WTC11 (cell line): ENCODE results near the gene POLR2A. TPM values are rescaled to one million over a fixed set of nuclear protein-coding genes. Genes with fewer than 3 reads are reported as not detected.

Experiments used
- ATAC-seq: fragments of 200-7000 bp; cut with Tn5 transposase; 2 replicates; pipeline ENCODE4 v1.10.0; 2021; ENCODE audit warnings: mild to moderate bottlenecking, moderate library complexity
- CTCF ChIA-PET: fragments of 300-600 bp; sonication (Branson Sonifier 250); formaldehyde crosslinking; loops from one replicate; lab custom pipeline; 2021; ENCODE audit warnings: antibody characterized with exemption; lab: Charles Lee
- POLR2A ChIA-PET: fragments of 350-600 bp; sonication (Branson Sonifier 250); formaldehyde crosslinking; loops from one replicate; lab custom pipeline; 2021; ENCODE audit warnings: antibody characterized with exemption; lab: Charles Lee
- DNase-seq: peaks from one replicate; pipeline ENCODE4 v3.0.0; 2021; ENCODE audit warnings: low spot score
- H3K27ac Mint-ChIP-seq: 2 replicates; pipeline ENCODE4 v1.8.0; 2021; ENCODE audit warnings: mixed read lengths
- H3K27me3 Mint-ChIP-seq: 2 replicates; pipeline ENCODE4 v1.8.0; 2021; ENCODE audit warnings: low read depth, mild to moderate bottlenecking, moderate library complexity, mixed read lengths
- H3K36me3 Mint-ChIP-seq: 2 replicates; pipeline ENCODE4 v1.8.0; 2021; ENCODE audit warnings: mixed read lengths
- H3K4me1 Mint-ChIP-seq: 2 replicates; pipeline ENCODE4 v1.8.0; 2022; ENCODE audit warnings: mixed read lengths
- H3K4me3 Mint-ChIP-seq: 2 replicates; pipeline ENCODE4 v1.8.0; 2021; ENCODE audit warnings: mild to moderate bottlenecking, moderate library complexity, mixed read lengths
- H3K9me3 Mint-ChIP-seq: 2 replicates; pipeline ENCODE4 v1.8.0; 2021; ENCODE audit warnings: mixed read lengths
- ATF2 ChIP-seq: sonication (generic); formaldehyde crosslinking; IDR thresholded peaks from 2 replicates; pipeline ENCODE4 v1.8.1; 2022; ENCODE audit warnings: low read depth, missing genetic modification reagents, borderline replicate concordance
- CBFB ChIP-seq: sonication (generic); formaldehyde crosslinking; IDR thresholded peaks from 2 replicates; pipeline ENCODE4 v1.8.1; 2022; ENCODE audit warnings: mild to moderate bottlenecking, low read depth, missing genetic modification reagents
- CREM ChIP-seq: sonication (generic); formaldehyde crosslinking; IDR thresholded peaks from 2 replicates; pipeline ENCODE4 v1.8.1; 2022; ENCODE audit warnings: mild to moderate bottlenecking, missing genetic modification reagents, moderate library complexity
- ESRRA ChIP-seq: sonication (generic); formaldehyde crosslinking; IDR thresholded peaks from 2 replicates; pipeline ENCODE4 v1.8.1; 2022; ENCODE audit warnings: mild to moderate bottlenecking, missing genetic modification reagents, borderline replicate concordance
- ETV6 ChIP-seq: sonication (generic); formaldehyde crosslinking; IDR thresholded peaks from 2 replicates; pipeline ENCODE4 v1.8.1; 2022; ENCODE audit warnings: mild to moderate bottlenecking, missing genetic modification reagents
- FOXK1 ChIP-seq: sonication (generic); formaldehyde crosslinking; IDR thresholded peaks from 2 replicates; pipeline ENCODE4 v1.8.0; 2022; ENCODE audit warnings: mild to moderate bottlenecking, moderate library complexity, missing genetic modification reagents
- FOXP1 ChIP-seq: sonication (generic); formaldehyde crosslinking; IDR thresholded peaks from 2 replicates; pipeline ENCODE4 v1.8.0; 2022; ENCODE audit warnings: missing genetic modification reagents, mild to moderate bottlenecking, moderate library complexity, borderline replicate concordance
- HMGXB4 ChIP-seq: sonication (generic); formaldehyde crosslinking; IDR thresholded peaks from 2 replicates; pipeline ENCODE4 v1.8.1; 2023; ENCODE audit warnings: mild to moderate bottlenecking, moderate library complexity, missing genetic modification reagents
- KAT7 ChIP-seq: sonication (generic); formaldehyde crosslinking; IDR thresholded peaks from 2 replicates; pipeline ENCODE4 v1.8.1; 2023; ENCODE audit warnings: missing genetic modification reagents, mild to moderate bottlenecking, borderline replicate concordance
- PRRX2 ChIP-seq: fragments of 250-450 bp; sonication (Bioruptor Pico); IDR thresholded peaks from 2 replicates; pipeline ENCODE4 v1.8.0; 2021; ENCODE audit warnings: mild to moderate bottlenecking
- RELA ChIP-seq: sonication (generic); formaldehyde crosslinking; IDR thresholded peaks from 2 replicates; pipeline ENCODE4 v1.8.1; 2022; ENCODE audit warnings: missing genetic modification reagents, mild to moderate bottlenecking, borderline replicate concordance
- ZBTB21 ChIP-seq: sonication (generic); formaldehyde crosslinking; IDR thresholded peaks from 2 replicates; pipeline ENCODE4 v1.8.1; 2023; ENCODE audit warnings: mild to moderate bottlenecking, missing genetic modification reagents, borderline replicate concordance
- ZNF219 ChIP-seq: sonication (generic); formaldehyde crosslinking; IDR thresholded peaks from 2 replicates; pipeline ENCODE4 v1.8.0; 2023; ENCODE audit warnings: missing genetic modification reagents, mild to moderate bottlenecking, borderline replicate concordance
- ZNF232 ChIP-seq: sonication (generic); formaldehyde crosslinking; IDR thresholded peaks from 2 replicates; pipeline ENCODE4 v1.8.0; 2022; ENCODE audit warnings: mild to moderate bottlenecking, missing genetic modification reagents
- ZNF396 ChIP-seq: fragments of 250-450 bp; sonication (Bioruptor Pico); IDR thresholded peaks from 2 replicates; pipeline ENCODE4 v1.8.0; 2021; ENCODE audit warnings: mild to moderate bottlenecking, moderate library complexity, borderline replicate concordance
- total RNA-seq: library from RNA; stranded (reverse); gene quantifications from 3 replicates; pipeline ENCODE4 v1.2.3, GENCODE V29; 2021
- TF ChIP-seq, protein P1 (sequence below): sonication (generic); formaldehyde crosslinking; IDR thresholded peaks from 2 replicates; pipeline ENCODE4 v1.8.1; 2023; ENCODE audit warnings: mild to moderate bottlenecking, missing genetic modification reagents
- TF ChIP-seq, protein P2 (sequence below): sonication (generic); formaldehyde crosslinking; IDR thresholded peaks from 2 replicates; pipeline ENCODE4 v1.8.0; 2023; ENCODE audit warnings: missing genetic modification reagents, mild to moderate bottlenecking, borderline replicate concordance
- TF ChIP-seq, protein P3 (sequence below): sonication (generic); formaldehyde crosslinking; IDR thresholded peaks from 2 replicates; pipeline ENCODE4 v1.8.1; 2023; ENCODE audit warnings: mild to moderate bottlenecking, missing genetic modification reagents, borderline replicate concordance
- TF ChIP-seq, protein P4 (sequence below): sonication (generic); formaldehyde crosslinking; IDR thresholded peaks from 2 replicates; pipeline ENCODE4 v1.8.1; 2022; ENCODE audit warnings: mild to moderate bottlenecking, moderate library complexity, missing genetic modification reagents

POLR2A gene
- total RNA-seq, 1 experiment from 2014 or later: 170 TPM

GRCh38 chr17:7436556-7437368 lies 47.4 kb upstream of the POLR2A start:
- DNase-seq (peak; percentile 89), ATAC-seq (peak; percentile 50)
- peaks cover 24% of the 10 kb centered on the region for H3K4me1 Mint-ChIP-seq
- H3K36me3 Mint-ChIP-seq: no peaks in the 10 kb centered on the region
- H3K9me3 Mint-ChIP-seq: no peaks in the 10 kb centered on the region
- CTCF ChIA-PET: interaction anchor here (0.8 to 4.7 kb wide), 39 partner anchors 8 to 267 kb away, joined by 3 to 69 read pairs (median 6); partner anchors contain the start of genes ACAP1, CHRNB1, KCTD11 and NEURL4
- peak overlapping the region; percentile 98 for H3K27ac Mint-ChIP-seq
- peaks cover 17% of the 10 kb centered on the region for H3K27me3 Mint-ChIP-seq
- H3K4me3 Mint-ChIP-seq: peak overlapping the region; percentile 90
- POLR2A ChIA-PET: interaction anchor here (0.7 to 4.2 kb wide), 17 partner anchors 8 to 251 kb away, joined by 3 to 38 read pairs (median 4); partner anchors contain the start of genes CHRNB1, NEURL4, POLR2A and TMEM256
- TF ChIP-seq FOXP1 (CRISPR knock-in tag): peak; percentile 77; the same call in 1 of the 2 replicates
- TF ChIP-seq, protein P1, sequence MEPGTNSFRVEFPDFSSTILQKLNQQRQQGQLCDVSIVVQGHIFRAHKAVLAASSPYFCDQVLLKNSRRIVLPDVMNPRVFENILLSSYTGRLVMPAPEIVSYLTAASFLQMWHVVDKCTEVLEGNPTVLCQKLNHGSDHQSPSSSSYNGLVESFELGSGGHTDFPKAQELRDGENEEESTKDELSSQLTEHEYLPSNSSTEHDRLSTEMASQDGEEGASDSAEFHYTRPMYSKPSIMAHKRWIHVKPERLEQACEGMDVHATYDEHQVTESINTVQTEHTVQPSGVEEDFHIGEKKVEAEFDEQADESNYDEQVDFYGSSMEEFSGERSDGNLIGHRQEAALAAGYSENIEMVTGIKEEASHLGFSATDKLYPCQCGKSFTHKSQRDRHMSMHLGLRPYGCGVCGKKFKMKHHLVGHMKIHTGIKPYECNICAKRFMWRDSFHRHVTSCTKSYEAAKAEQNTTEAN (CRISPR knock-in tag): no peak
- peak; percentile 75; the same call in 1 of the 2 replicates for TF ChIP-seq CREM (CRISPR knock-in tag)
- peak; percentile 74; the same call in 1 of the 2 replicates for TF ChIP-seq FOXK1 (CRISPR knock-in tag)
- TF ChIP-seq, protein P2, sequence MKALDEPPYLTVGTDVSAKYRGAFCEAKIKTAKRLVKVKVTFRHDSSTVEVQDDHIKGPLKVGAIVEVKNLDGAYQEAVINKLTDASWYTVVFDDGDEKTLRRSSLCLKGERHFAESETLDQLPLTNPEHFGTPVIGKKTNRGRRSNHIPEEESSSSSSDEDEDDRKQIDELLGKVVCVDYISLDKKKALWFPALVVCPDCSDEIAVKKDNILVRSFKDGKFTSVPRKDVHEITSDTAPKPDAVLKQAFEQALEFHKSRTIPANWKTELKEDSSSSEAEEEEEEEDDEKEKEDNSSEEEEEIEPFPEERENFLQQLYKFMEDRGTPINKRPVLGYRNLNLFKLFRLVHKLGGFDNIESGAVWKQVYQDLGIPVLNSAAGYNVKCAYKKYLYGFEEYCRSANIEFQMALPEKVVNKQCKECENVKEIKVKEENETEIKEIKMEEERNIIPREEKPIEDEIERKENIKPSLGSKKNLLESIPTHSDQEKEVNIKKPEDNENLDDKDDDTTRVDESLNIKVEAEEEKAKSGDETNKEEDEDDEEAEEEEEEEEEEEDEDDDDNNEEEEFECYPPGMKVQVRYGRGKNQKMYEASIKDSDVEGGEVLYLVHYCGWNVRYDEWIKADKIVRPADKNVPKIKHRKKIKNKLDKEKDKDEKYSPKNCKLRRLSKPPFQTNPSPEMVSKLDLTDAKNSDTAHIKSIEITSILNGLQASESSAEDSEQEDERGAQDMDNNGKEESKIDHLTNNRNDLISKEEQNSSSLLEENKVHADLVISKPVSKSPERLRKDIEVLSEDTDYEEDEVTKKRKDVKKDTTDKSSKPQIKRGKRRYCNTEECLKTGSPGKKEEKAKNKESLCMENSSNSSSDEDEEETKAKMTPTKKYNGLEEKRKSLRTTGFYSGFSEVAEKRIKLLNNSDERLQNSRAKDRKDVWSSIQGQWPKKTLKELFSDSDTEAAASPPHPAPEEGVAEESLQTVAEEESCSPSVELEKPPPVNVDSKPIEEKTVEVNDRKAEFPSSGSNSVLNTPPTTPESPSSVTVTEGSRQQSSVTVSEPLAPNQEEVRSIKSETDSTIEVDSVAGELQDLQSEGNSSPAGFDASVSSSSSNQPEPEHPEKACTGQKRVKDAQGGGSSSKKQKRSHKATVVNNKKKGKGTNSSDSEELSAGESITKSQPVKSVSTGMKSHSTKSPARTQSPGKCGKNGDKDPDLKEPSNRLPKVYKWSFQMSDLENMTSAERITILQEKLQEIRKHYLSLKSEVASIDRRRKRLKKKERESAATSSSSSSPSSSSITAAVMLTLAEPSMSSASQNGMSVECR (CRISPR knock-in tag): peak; percentile 22; the same call in 1 of the 2 replicates
- peak; percentile 99 for TF ChIP-seq ZBTB21
- peak; percentile 85 for TF ChIP-seq ETV6 (CRISPR knock-in tag)
- TF ChIP-seq KAT7: no peak
- no peak for TF ChIP-seq ZNF219
- peak; percentile 95; the same call in 1 of the 2 replicates for TF ChIP-seq ZNF232 (CRISPR knock-in tag)
- TF ChIP-seq RELA: no peak
- TF ChIP-seq CBFB (CRISPR knock-in tag): peak; percentile 86
- TF ChIP-seq ESRRA: no peak
- TF ChIP-seq PRRX2 (CRISPR knock-in tag): no peak
- TF ChIP-seq ATF2 (CRISPR knock-in tag): no peak
- TF ChIP-seq, protein P3, sequence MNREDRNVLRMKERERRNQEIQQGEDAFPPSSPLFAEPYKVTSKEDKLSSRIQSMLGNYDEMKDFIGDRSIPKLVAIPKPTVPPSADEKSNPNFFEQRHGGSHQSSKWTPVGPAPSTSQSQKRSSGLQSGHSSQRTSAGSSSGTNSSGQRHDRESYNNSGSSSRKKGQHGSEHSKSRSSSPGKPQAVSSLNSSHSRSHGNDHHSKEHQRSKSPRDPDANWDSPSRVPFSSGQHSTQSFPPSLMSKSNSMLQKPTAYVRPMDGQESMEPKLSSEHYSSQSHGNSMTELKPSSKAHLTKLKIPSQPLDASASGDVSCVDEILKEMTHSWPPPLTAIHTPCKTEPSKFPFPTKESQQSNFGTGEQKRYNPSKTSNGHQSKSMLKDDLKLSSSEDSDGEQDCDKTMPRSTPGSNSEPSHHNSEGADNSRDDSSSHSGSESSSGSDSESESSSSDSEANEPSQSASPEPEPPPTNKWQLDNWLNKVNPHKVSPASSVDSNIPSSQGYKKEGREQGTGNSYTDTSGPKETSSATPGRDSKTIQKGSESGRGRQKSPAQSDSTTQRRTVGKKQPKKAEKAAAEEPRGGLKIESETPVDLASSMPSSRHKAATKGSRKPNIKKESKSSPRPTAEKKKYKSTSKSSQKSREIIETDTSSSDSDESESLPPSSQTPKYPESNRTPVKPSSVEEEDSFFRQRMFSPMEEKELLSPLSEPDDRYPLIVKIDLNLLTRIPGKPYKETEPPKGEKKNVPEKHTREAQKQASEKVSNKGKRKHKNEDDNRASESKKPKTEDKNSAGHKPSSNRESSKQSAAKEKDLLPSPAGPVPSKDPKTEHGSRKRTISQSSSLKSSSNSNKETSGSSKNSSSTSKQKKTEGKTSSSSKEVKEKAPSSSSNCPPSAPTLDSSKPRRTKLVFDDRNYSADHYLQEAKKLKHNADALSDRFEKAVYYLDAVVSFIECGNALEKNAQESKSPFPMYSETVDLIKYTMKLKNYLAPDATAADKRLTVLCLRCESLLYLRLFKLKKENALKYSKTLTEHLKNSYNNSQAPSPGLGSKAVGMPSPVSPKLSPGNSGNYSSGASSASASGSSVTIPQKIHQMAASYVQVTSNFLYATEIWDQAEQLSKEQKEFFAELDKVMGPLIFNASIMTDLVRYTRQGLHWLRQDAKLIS (CRISPR knock-in tag): 0 out of 2 replicates have a peak, but pooled peaks have one; percentile 30
- no peak for TF ChIP-seq ZNF396 (CRISPR knock-in tag)
- TF ChIP-seq, protein P4, sequence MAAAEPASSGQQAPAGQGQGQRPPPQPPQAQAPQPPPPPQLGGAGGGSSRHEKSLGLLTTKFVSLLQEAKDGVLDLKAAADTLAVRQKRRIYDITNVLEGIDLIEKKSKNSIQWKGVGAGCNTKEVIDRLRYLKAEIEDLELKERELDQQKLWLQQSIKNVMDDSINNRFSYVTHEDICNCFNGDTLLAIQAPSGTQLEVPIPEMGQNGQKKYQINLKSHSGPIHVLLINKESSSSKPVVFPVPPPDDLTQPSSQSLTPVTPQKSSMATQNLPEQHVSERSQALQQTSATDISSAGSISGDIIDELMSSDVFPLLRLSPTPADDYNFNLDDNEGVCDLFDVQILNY (CRISPR knock-in tag): peak; percentile 84
- peak; percentile 100 for TF ChIP-seq HMGXB4 (CRISPR knock-in tag)
